ENCODE data around the gene LPAR5.

LPAR5 gene

GRCh38 chr12:6684609-6685008 lies 48.9 kb upstream of the LPAR5 start (continued):
- TF ChIP-seq, protein P1, sequence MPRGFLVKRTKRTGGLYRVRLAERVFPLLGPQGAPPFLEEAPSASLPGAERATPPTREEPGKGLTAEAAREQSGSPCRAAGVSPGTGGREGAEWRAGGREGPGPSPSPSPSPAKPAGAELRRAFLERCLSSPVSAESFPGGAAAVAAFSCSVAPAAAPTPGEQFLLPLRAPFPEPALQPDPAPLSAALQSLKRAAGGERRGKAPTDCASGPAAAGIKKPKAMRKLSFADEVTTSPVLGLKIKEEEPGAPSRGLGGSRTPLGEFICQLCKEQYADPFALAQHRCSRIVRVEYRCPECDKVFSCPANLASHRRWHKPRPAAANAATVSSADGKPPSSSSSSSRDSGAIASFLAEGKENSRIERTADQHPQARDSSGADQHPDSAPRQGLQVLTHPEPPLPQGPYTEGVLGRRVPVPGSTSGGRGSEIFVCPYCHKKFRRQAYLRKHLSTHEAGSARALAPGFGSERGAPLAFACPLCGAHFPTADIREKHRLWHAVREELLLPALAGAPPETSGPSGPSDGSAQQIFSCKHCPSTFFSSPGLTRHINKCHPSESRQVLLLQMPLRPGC (tag by site-specific recombination; IDR thresholded peaks at IDR 0.05), result no peak
- peak; percentile 67; the same call in 1 of the 2 replicates for TF ChIP-seq ZNF10 (tag by site-specific recombination; IDR thresholded peaks at IDR 0.05)
- no peak for TF ChIP-seq ZNF843 (tag by site-specific recombination; IDR thresholded peaks at IDR 0.05)
- TF ChIP-seq, protein P2, sequence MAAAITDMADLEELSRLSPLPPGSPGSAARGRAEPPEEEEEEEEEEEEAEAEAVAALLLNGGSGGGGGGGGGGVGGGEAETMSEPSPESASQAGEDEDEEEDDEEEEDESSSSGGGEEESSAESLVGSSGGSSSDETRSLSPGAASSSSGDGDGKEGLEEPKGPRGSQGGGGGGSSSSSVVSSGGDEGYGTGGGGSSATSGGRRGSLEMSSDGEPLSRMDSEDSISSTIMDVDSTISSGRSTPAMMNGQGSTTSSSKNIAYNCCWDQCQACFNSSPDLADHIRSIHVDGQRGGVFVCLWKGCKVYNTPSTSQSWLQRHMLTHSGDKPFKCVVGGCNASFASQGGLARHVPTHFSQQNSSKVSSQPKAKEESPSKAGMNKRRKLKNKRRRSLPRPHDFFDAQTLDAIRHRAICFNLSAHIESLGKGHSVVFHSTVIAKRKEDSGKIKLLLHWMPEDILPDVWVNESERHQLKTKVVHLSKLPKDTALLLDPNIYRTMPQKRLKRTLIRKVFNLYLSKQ (tag by site-specific recombination; IDR thresholded peaks at IDR 0.05; ENCODE audit: borderline replicate concordance), result no peak
- no peak for TF ChIP-seq GLI2 (tag by site-specific recombination; IDR thresholded peaks at IDR 0.05; ENCODE audit: borderline replicate concordance, low read depth)
- TF ChIP-seq ZBTB17 (tag by site-specific recombination; IDR thresholded peaks at IDR 0.05), result peak; percentile 41; the same call in 1 of the 2 replicates
- TF ChIP-seq, protein P3, sequence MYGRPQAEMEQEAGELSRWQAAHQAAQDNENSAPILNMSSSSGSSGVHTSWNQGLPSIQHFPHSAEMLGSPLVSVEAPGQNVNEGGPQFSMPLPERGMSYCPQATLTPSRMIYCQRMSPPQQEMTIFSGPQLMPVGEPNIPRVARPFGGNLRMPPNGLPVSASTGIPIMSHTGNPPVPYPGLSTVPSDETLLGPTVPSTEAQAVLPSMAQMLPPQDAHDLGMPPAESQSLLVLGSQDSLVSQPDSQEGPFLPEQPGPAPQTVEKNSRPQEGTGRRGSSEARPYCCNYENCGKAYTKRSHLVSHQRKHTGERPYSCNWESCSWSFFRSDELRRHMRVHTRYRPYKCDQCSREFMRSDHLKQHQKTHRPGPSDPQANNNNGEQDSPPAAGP (tag by site-specific recombination; IDR thresholded peaks at IDR 0.05), result no peak
- no peak for TF ChIP-seq ZNF148 (tag by site-specific recombination; IDR thresholded peaks at IDR 0.05; ENCODE audit: borderline replicate concordance)

DNA sequence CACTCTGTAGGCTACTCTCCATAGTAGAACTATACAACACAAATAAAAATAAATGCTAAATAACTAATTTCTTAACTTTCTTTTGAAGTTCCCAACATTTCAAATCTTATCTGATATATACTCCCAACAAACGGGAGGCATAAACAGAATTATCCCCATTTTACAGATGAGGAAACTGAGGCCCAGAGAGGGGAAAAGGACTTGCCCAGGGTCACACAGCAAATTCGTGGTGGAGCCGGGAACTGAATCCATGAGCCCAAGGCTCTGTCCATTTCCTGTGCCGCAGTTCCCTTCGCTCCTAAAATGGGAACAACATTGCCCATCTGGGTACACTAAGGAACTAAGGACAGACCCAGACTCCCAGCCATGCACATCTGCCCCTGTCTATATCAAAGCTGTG lies 41.2 kb upstream of the LPAR5 start:
- no peaks in the 10 kb centered on the region for H3K9me3 ChIP-seq (ENCODE audit: control insufficient read depth, insufficient read depth, low read depth, low read length)
- H3K4me1 ChIP-seq (ENCODE audit: control insufficient read depth, insufficient read depth, low read length), result no peaks in the 10 kb centered on the region
- H3K27ac ChIP-seq (ENCODE audit: extremely low read depth, low read depth, low read length), result no peak overlapping the region
- CTCF ChIA-PET, result interaction anchor here (1.3 kb wide), 1 partner anchor 9 kb away, joined by 3 read pairs; no protein-coding TSS in a partner anchor
- POLR2A ChIA-PET, result interaction anchor here (1.5 kb wide), 1 partner anchor 13 kb away, joined by 5 read pairs; the partner anchor contains the start of gene ZNF384
- no peak overlapping the region for H3K4me3 ChIP-seq (ENCODE audit: low read depth, low read length)
- peaks cover 57 to 95% of the 10 kb centered on the region in 2 experiments for H3K36me3 ChIP-seq (ENCODE audit: control insufficient read depth in 2 of 2, insufficient read depth in 1 of 2, low read length in 2 of 2)
- TF ChIP-seq PRDM6 (tag by site-specific recombination; IDR thresholded peaks at IDR 0.05) (no peak), SP3 (tag by site-specific recombination; IDR thresholded peaks at IDR 0.05) (no peak), ZNF785 (tag by site-specific recombination; IDR thresholded peaks at IDR 0.05) (no peak), RBAK (tag by site-specific recombination; IDR thresholded peaks at IDR 0.05) (no peak), ZSCAN23 (tag by site-specific recombination; IDR thresholded peaks at IDR 0.05) (no peak), ZNF202 (tag by site-specific recombination; IDR thresholded peaks at IDR 0.05; ENCODE audit: borderline replicate concordance) (no peak), ZNF274 (IDR thresholded peaks at IDR 0.05; ENCODE audit: low read length) (no peak), ZNF274 (tag by site-specific recombination; IDR thresholded peaks at IDR 0.05; ENCODE audit: borderline replicate concordance) (no peak), ZNF221 (tag by site-specific recombination; IDR thresholded peaks at IDR 0.05; ENCODE audit: borderline replicate concordance) (no peak), ZBTB21 (tag by site-specific recombination; IDR thresholded peaks at IDR 0.05) (no peak), ZSCAN4 (tag by site-specific recombination; IDR thresholded peaks at IDR 0.05) (no peak), ZNF654 (tag by site-specific recombination; IDR thresholded peaks at IDR 0.05; ENCODE audit: low read depth) (no peak), ZNF138 (tag by site-specific recombination; IDR thresholded peaks at IDR 0.05; ENCODE audit: borderline replicate concordance) (no peak), PATZ1 (tag by site-specific recombination; IDR thresholded peaks at IDR 0.05) (no peak), KLF7 (tag by site-specific recombination; IDR thresholded peaks at IDR 0.05; ENCODE audit: borderline replicate concordance) (no peak), ZNF266 (tag by site-specific recombination; IDR thresholded peaks at IDR 0.05; ENCODE audit: low read depth) (no peak), REPIN1 (tag by site-specific recombination; IDR thresholded peaks at IDR 0.05; ENCODE audit: low read depth) (no peak)
